HepG2 (cell line): Measurements from ENCODE around the gene ADAM29.
"Not testable (repeated sequence)": the region's sequence is repeated elsewhere in the genome, so short reads cannot be mapped to it uniquely, and the experiment has no call there.

ENCODE experiments used
- EZH2 ChIP-seq: conservative IDR thresholded peaks from 2 replicates; pipeline ENCODE4 v1.6.1; 2012; ENCODE audit warnings: mild to moderate bottlenecking, low read depth, low read length, moderate library complexity
- IRF2 ChIP-seq: IDR thresholded peaks from 2 replicates; pipeline ENCODE4 v1.6.1; 2018; ENCODE audit warnings: missing genetic modification reagents, missing compliant biosample characterization
- ZNF530 ChIP-seq: sonication (generic); formaldehyde crosslinking; IDR thresholded peaks from 2 replicates; pipeline ENCODE4 v1.5.0; 2020; ENCODE audit warnings: low read depth, mild to moderate bottlenecking, missing genetic modification reagents

GRCh38 chr4:174983870-174984269 is 65.7 kb downstream of the ADAM29 start:
- TF ChIP-seq IRF2; EZH2; ZNF530 (CRISPR knock-in tag): not testable (repeated sequence)
